ENCODE measurements around the gene SCUBE2.

The SCUBE2 gene

DNA sequence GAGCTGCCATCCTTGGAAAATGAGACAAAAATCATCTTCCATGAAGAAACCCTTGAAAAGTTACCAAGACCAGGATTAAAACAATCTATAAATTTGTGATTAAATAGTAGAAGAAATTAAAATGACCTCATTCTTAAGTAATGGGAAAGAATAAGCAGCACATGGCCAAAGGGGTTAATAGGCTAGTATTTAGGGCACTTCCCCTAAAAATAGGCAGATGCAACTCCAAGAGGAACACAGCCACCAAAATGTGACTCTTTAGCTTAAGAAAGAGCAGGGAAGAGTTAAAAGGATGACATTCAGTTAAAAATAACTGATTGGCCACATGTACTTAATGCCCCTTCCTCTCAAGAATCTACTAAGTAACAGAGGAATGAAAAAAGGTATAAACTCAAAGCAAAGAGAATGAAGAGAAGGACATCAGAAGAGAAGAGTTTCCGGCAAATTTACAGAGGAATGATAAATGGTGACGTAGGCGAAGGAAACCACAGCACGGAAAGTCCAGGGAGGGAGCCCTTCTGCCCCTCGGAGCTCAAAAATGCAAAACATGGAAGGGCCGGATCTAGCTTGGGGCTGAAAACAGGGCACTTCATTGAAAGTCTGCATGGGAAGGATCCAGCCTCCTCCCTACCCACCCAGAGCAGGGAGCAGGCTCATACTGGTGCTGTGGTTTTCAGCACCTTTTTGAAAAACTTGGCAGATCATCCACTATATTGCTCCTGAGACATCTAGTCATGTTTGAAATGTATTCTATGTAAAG is 17.8 kb downstream of the SCUBE2 start:
- no peak for DNase-seq

DNA sequence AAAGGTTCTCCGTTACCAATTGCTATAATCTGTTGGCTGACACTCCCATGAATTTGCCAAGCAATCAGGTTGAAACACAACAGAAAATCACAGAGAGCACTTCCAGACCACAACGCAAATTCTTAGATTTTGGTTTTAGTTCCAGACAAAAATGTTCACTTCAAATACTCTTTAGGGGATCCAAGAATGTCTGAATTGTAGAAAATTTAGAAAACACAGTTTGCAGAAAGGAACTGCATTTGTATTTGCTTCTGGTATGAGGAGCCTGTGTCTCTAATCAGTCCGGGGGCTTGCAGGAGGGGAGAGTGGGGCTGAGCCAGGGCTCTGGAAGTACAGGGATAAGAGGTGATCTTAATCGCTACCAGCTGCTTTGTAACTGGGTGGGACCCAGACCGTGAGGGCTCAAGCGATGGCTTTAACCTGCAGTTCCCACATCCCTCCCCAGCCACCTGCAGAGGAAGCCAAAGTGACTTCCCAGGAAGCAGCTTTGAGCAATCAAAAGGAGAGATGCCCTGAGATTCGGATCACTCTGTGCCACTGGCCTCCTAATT is 18.7 kb downstream of the SCUBE2 start:
- no peak for DNase-seq

DNA sequence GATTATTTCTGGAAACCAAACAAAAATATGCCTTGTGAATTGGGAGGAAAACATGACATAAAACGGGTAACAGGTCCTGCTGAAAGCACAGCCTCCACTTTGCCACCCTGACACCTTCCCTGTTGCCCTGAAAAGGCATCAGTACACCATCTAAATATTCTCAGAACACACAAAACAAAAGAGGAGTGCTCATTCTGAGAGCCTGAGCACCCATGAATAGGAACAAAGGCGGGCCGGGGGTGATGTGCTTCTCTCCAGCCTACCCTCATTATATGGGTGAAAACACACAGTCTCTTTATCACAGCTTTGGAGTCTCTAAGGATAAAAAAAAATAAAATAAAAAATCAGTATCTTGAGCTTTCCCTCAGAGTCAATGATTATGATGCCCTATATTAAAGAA is 19.7 kb downstream of the SCUBE2 start:
- no peak for DNase-seq

DNA sequence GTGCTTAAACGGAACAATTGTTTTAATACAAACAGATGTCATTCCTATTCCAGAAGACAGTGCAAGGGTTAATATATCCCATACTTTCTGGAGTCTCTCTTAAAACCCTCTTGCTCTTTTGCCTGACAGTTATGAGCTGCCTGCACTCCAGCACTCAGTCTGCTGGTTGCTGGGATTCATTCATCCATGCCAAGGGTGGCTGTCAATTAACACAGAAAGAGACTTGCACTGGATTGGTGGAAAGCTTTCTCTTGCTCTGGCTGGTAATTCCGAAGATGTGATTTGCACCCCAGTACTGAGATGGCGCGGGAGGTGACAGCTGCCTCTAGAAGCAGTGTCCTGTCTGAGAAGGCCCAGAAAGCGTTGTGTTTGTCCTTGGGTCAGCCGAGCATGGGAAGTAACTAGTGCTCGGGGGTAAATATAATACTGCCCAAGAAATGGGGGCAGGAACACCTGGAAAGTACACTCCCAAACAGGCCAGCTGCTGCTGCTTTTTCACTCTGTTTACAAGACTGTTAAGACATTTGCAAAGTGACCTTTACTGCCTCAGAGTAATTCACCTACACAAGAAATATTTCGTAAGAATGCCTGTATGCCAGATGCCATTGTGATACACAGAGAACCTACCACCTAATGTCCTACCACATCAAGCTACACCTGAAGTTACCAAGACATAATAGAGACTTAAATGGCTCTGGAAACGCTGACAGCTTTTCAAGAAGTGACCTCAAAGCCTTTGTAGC is 20.5 kb downstream of the SCUBE2 start:
- no peak for DNase-seq

GRCh38 chr11:9069862-9070470 is 21.4 kb downstream of the SCUBE2 start:
- DNase-seq, result no peak

GRCh38 chr11:9069256-9069655 is 22.1 kb downstream of the SCUBE2 start:
- no peak for DNase-seq

GRCh38 chr11:9066433-9066925 is 24.9 kb downstream of the SCUBE2 start:
- DNase-seq, result no peak

DNA sequence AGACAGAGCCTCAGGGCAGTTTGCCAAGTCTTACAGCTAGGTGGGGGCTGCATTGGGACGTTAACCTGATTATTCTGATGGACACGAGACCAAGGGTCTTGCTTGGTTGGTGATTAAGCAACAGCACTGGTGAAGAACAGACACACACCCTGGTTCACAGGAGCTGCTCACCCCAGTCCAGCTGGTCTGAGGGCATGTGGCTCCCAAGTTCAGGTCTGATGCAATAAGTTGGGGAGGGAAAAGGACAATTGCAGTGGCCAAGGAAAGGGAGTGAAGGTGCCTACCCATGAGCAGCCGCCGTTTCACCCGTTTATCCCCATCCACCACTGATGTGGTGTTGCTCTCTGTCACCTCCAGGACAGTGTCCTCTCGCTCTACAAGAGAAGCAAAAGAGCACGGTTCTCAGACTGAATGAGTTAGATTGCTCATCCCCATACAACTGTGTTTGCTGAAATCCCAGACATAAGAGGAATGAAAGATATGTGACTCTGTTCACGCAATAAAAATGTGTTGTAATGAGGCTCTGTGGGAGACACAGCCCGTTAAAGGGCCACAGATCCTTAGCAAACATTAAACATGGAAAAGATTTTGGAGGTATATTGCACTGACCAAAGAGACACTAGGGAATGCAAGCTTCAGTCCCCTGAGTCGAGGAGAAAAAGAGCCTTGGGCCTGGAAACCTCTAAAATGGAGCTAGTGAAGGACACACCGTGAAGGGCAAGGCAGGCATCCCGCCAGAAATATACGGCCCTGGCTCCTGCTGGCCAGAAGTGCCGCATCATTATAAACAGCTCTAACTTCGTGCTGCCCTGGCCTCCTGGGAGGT is 25.6 kb downstream of the SCUBE2 start:
- no peak for DNase-seq

GRCh38 chr11:9061807-9062206 is 29.6 kb downstream of the SCUBE2 start:
- DNase-seq, result no peak

- DNase-seq, result no peak
These were observed 30.7 kb downstream of the SCUBE2 start for GRCh38 chr11:9060700-9061111.

DNA sequence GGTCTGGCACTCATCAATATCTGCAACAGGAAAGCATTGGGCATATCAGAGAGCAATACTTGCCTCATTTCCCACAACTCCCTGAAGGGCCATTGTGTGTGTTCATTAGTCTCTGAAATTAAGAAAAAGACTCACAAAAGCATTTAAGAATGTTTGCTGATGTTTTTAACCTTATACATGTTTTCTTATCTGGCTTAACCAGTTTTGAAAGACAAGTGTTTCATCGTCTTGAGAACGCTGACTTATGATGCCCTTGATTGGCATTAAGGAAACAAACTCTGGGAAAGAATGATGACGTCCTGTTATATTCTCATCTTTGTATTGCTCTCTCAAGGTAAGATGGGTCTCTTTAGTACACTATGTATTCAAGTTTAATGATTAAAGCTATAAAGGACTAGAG is 32.0 kb downstream of the SCUBE2 start:
- no peak for DNase-seq

DNA sequence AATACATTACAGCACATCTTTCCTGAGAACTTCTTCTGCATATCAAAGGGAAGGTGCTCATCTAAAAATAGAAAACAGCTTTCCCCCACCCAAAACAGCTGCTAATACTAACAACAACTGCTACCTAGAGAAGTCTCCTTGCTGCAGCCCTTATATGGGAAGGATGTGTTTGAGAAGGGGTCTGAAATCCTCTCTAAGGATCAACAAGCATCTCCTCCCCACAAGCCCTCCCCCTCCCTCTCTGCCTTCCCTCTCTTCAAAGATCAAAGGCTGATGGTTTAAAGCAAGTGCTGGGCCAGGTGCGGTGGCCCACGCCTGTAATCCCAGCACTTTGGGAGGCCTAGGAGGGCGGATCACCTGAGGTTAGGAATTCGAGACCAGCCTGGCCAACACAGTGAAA is 33.5 kb downstream of the SCUBE2 start:
- no peak for DNase-seq

DNA sequence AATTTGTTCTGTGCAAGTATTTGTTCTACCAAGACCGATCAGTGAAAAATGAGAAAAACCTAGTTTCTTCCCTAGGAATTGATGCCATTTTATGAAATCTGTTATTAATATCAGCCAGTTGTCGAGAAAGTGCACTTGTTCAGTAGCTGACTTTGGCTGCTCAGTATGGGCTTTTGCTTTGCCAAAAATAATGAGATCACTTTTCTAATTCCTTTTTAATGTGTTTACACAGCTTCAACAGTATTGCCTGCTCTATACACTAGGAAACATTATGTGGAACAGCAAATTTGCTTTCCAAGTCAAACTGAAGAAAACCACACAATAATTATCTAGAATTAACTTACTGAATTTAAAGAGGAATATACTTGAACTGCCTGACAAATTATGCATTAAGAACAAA is 34.4 kb downstream of the SCUBE2 start:
- DNase-seq, result no peak

DNA sequence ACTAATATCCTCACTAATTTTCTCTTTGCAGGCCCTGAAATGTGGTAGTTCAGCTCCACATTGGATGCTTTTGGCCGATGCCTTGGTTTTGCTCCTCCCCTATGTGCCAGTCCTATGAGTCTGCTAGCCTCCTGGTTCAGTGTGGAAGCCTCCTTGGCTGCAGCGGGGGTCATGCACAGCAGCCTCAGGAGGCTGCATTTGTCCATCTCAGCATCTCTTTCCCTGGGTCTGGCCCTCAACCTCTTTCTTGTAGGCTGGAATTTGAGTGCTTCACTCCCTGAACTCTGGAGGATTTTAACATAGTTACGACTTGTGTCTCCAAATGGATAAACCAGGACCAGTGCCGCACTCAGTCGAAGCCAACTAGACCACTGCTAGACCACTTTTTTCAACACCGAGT is 34.9 kb downstream of the SCUBE2 start:
- no peak for DNase-seq

DNA sequence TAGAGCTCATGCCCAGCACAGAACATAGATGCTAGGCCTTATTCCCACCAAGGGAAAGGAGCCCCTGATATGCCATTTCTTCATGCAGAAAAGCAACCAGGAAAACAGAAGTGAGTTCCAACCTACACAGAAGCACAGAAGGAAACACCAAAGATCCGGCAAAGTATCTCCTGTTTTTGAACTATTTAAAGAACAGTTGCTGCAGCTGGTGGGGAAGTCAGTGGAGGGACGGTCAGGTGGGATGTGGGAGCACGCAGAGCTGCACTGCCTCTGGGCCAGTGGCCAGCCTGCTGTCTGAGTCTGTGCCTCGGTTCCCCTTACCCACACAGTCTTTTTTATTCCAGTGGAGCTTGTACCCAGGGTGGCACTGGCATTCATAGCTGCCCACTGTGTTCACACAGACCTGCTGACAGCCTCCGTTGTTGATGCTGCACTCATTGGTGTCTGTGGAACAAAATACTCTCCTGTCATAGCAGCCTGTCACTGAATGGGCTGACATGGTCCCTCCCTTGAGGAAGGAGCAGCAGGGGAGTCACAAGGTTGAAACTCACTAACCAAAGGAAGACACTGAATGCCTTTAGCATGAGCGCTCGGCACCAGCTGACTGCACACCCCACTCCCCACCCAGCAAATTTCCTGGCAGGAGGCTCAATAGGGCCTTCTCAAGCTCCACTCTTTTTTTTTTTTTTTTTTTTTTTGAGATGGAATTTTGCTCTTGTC is 37.9 kb downstream of the SCUBE2 start:
- DNase-seq, result no peak

DNA sequence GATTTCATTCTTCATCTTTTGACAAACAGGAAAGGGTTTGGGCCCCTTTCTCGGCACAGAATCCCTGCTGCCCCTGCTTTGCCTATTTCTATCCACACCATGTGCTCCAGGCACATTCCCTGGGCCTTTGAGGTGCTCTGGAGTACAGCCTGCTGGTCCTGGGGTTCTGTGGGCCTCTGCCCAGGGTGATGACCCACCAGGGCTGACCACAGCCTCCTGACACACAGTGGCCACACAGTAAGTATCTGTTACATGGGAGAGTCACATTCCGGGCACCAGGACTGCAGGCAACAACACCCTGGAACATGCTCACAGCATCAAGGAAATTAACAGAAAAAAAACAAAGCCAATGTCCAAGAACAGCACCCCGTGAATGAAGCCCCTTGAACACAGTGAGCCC is 39.1 kb downstream of the SCUBE2 start:
- DNase-seq, result no peak

GRCh38 chr11:9049959-9050358 is 41.4 kb downstream of the SCUBE2 start:
- DNase-seq, result no peak

DNA sequence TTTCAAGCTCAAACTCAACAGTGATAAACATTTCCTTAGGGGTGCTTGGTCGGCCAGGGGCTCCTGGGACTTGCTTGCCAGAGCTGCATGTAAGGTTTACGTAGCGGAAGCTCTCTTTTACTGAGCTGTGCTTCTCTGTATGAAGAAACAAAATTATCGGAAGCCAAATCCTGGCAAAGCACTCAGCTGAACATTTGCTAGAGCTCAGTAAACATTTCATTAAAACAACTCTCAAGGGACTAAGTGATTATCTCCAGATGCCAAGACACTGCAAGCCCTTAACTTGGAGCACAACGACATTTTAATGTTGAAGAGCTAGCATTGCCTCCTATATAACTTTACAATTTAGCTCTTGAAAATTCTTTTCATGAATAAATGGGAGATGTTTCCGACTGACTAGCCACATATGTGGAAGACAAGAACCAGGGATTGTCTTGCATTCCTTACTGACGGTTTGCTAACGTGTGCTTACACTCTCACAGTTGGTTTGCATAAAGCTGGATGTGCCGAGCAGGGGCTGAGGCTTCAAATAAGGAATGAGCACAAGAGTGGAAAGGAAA is 43.4 kb downstream of the SCUBE2 start:
- DNase-seq, result no peak

- no peak for DNase-seq
These were observed 44.9 kb downstream of the SCUBE2 start for GRCh38 chr11:9046481-9046880.

- no peak for DNase-seq
These were observed 48.9 kb downstream of the SCUBE2 start for GRCh38 chr11:9042488-9042887.

- DNase-seq, result no peak
These were observed 49.7 kb downstream of the SCUBE2 start for GRCh38 chr11:9041747-9042146.

- no peak for DNase-seq
These were observed 51.0 kb downstream of the SCUBE2 start for GRCh38 chr11:9040410-9040809.

Data from activated effector memory CD4-positive, alpha-beta T cell treated with Interleukin-2 at 50 U/mL for 16 hours (primary cell).